HepG2 (cell line): ENCODE results near the gene MAN1A1. TPM values are rescaled to one million over a fixed set of nuclear protein-coding genes. Genes with fewer than 3 reads are reported as not detected.

ENCODE experiments used
- ARID3A ChIP-seq: IDR thresholded peaks from 2 replicates; pipeline ENCODE4 v1.6.1; 2012; ENCODE audit warnings: low read depth, low read length, improper control_type of control experiment
- ATF1 ChIP-seq: IDR thresholded peaks from 2 replicates; pipeline ENCODE4 v1.6.1; 2016; ENCODE audit warnings: mild to moderate bottlenecking, control low read depth
- CERS6 ChIP-seq: sonication (generic); formaldehyde crosslinking; IDR thresholded peaks from 2 replicates; pipeline ENCODE4 v1.5.0; 2020; ENCODE audit warnings: missing genetic modification reagents
- CREBL2 ChIP-seq: sonication (generic); formaldehyde crosslinking; IDR thresholded peaks from 2 replicates; pipeline ENCODE4 v1.8.1; 2023; ENCODE audit warnings: missing genetic modification reagents, mild to moderate bottlenecking, borderline replicate concordance
- EED ChIP-seq: sonication (generic); formaldehyde crosslinking; IDR thresholded peaks from 2 replicates; pipeline ENCODE4 v1.5.0; 2020; ENCODE audit warnings: mild to moderate bottlenecking, missing genetic modification reagents
- GTF2F1 ChIP-seq: fragments of 150-350 bp; IDR thresholded peaks from 2 replicates; pipeline ENCODE4 v1.6.1; 2014; ENCODE audit warnings: low read length
- KDM3A ChIP-seq: IDR thresholded peaks from 2 replicates; pipeline ENCODE4 v1.6.1; 2018; ENCODE audit warnings: low read depth, missing compliant biosample characterization
- NBN ChIP-seq: fragments of 450-650 bp; conservative IDR thresholded peaks from 2 replicates; pipeline ENCODE4 v1.6.1; 2017
- NKX3-1 ChIP-seq: sonication (generic); formaldehyde crosslinking; IDR thresholded peaks from 2 replicates; pipeline ENCODE4 v1.5.0; 2020; ENCODE audit warnings: missing genetic modification reagents
- POGZ ChIP-seq: sonication (generic); formaldehyde crosslinking; IDR thresholded peaks from 2 replicates; pipeline ENCODE4 v1.4.0; 2020; ENCODE audit warnings: mild to moderate bottlenecking, missing genetic modification reagents
- TFE3 ChIP-seq: IDR thresholded peaks from 2 replicates; pipeline ENCODE4 v1.6.1; 2016
- ZBTB34 ChIP-seq: sonication (generic); formaldehyde crosslinking; IDR thresholded peaks from 2 replicates; pipeline ENCODE4 v1.8.0; 2022; ENCODE audit warnings: mild to moderate bottlenecking, missing genetic modification reagents
- ZBTB37 ChIP-seq: sonication (generic); formaldehyde crosslinking; IDR thresholded peaks from 2 replicates; pipeline ENCODE4 v1.4.0; 2020; ENCODE audit warnings: mild to moderate bottlenecking, missing genetic modification reagents
- ZNF549 ChIP-seq: sonication (generic); formaldehyde crosslinking; IDR thresholded peaks from 2 replicates; pipeline ENCODE4 v1.5.0; 2020; ENCODE audit warnings: missing genetic modification reagents
- polyA plus RNA-seq, 8 experiments: library from polyadenylated mRNA; depleted of rRNA in 3 of 8; stranded (reverse) in 7 of 8; unstranded in 1 of 8; fragments of >200 nt; fragmentation: Illumina TruSeq in 4 of 8; extraction: Trizol in 4 of 8; gene quantifications; 2 replicates each; pipeline versions ENCODE4 v1.2.1 to v1.2.3, GENCODE V29; 2011 to 2016; ENCODE audit warnings: low read depth in 4 of 8, missing spikeins in 1 of 8, mixed read lengths in 1 of 8; ENCODE audit not compliant: insufficient read depth in 1 of 8
- total RNA-seq, 5 experiments: library from RNA; depleted of rRNA; stranded (reverse); fragments of >200 nt; fragmentation: Illumina TruSeq; extraction: Trizol; gene quantifications; 2 replicates each; pipeline ENCODE4 v1.2.3, GENCODE V29; 2016; ENCODE audit warnings: low read depth in 1 of 5
- TF ChIP-seq, protein P1 (sequence below): sonication (generic); formaldehyde crosslinking; IDR thresholded peaks from 2 replicates; pipeline ENCODE4 v1.5.1; 2020; ENCODE audit warnings: mild to moderate bottlenecking, missing genetic modification reagents

Gene MAN1A1
- total and polyA plus RNA-seq, 2 of the 13 experiments (the other 11 are each of a cell fraction or from before 2014, with no cell fraction given), result 156 to 236 TPM

GRCh38 chr6:119170447-119171087 lies 179.0 kb downstream of the MAN1A1 start (continued):
- TF ChIP-seq POGZ (CRISPR knock-in tag) (peak; percentile 49; the same call in 1 of the 2 replicates), ZNF549 (CRISPR knock-in tag) (no peak), ATF1 (CRISPR knock-in tag) (peak; percentile 81), CREBL2 (CRISPR knock-in tag) (no peak), ARID3A (peak; percentile 93), TFE3 (CRISPR knock-in tag) (peak; percentile 31; the same call in 1 of the 2 replicates), ZBTB37 (CRISPR knock-in tag) (0 out of 2 replicates have a peak, but pooled peaks have one; percentile 45), CERS6 (no peak), NBN (no peak), GTF2F1 (no peak), NKX3-1 (CRISPR knock-in tag) (peak; percentile 75; the same call in 1 of the 2 replicates), EED (CRISPR knock-in tag) (no peak), ZBTB34 (peak; percentile 83), KDM3A (0 out of 2 replicates have a peak, but pooled peaks have one; percentile 41)
- TF ChIP-seq, protein P1, sequence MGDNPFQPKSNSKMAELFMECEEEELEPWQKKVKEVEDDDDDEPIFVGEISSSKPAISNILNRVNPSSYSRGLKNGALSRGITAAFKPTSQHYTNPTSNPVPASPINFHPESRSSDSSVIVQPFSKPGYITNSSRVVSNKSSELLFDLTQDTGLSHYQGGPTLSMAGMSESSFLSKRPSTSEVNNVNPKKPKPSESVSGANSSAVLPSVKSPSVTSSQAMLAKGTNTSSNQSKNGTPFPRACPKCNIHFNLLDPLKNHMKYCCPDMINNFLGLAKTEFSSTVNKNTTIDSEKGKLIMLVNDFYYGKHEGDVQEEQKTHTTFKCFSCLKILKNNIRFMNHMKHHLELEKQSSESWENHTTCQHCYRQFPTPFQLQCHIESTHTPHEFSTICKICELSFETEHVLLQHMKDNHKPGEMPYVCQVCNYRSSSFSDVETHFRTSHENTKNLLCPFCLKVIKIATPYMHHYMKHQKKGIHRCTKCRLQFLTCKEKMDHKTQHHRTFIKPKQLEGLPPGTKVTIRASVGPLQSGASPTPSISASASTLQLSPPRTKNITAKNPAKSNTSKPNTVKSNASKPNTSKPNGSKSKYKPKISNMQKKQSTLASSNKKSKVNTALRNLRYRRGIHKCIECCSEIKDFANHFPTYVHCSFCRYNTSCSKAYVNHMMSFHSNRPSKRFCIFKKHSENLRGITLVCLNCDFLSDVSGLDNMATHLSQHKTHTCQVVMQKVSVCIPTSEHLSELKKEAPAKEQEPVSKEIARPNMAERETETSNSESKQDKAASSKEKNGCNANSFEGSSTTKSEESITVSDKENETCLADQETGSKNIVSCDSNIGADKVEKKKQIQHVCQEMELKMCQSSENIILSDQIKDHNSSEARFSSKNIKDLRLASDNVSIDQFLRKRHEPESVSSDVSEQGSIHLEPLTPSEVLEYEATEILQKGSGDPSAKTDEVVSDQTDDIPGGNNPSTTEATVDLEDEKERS (CRISPR knock-in tag), result peak; percentile 54; the same call in 1 of the 2 replicates
